Thyroid gland (tissue), 4 donors: ENCODE results near the gene ZNF839. TPM values are rescaled to one million over a fixed set of nuclear protein-coding genes. Genes with fewer than 3 reads are reported as not detected.

Source experiments
- DNase-seq, 2 donors: peaks; one replicate each; pipeline ENCODE4 v3.0.0-alpha.2; 2019
- H3K27ac ChIP-seq, 3 donors: fragments of 200-600 bp; sonication (generic); 1 replicate in 2 of 3; 2 replicates in 1 of 3; pipeline ENCODE4 v1.5.1; 2016 to 2019; ENCODE audit warnings: mild to moderate bottlenecking in 1 of 3, moderate library complexity in 1 of 3
- H3K27me3 ChIP-seq: fragments of 200-600 bp; sonication (generic); one replicate; pipeline ENCODE4 v1.5.1; 2019
- H3K36me3 ChIP-seq, 2 donors: fragments of 200-600 bp; sonication (generic); one replicate each; pipeline ENCODE4 v1.5.1; 2016 to 2019
- H3K4me1 ChIP-seq, 2 donors: fragments of 200-600 bp; sonication (generic); one replicate each; pipeline ENCODE4 v1.5.1; 2017 to 2019
- H3K4me3 ChIP-seq, 3 donors: fragments of 200-600 bp; sonication (generic); replicated peaks in 1 of 3; 1 replicate in 2 of 3; 2 replicates in 1 of 3; pipeline ENCODE4 v1.5.1; 2016; ENCODE audit warnings: mild to moderate bottlenecking in 1 of 3
- H3K9me3 ChIP-seq: fragments of 200-600 bp; sonication (generic); one replicate; pipeline ENCODE4 v1.5.1; 2017
- POLR2A ChIP-seq, 2 donors: fragments of 450-650 bp; IDR thresholded peaks; one replicate each; pipeline ENCODE4 v1.6.1; 2017; ENCODE audit warnings: antibody characterized with exemption in 2 of 2, mild to moderate bottlenecking in 2 of 2, moderate library complexity in 1 of 2
- WGBS, 2 donors: methylation state at CpG; one replicate each; pipeline ENCODE4 v1.1.5; 2017; 5-methylcytosine and 5-hydroxymethylcytosine counted together
- intact Hi-C: fragments of 100-400 bp; cut with DNase I; formaldehyde crosslinking; loops from one replicate; pipeline ENCODE4 v1.15.1; 2023
- total RNA-seq, 4 donors: library from RNA; depleted of rRNA; stranded (reverse); fragments of >200 nt; gene quantifications; one replicate each; pipeline ENCODE4 v1.2.3, GENCODE V29; 2016
- TF ChIP-seq, protein P1 (sequence below), 6 experiments: fragments of 200-600 bp in 3 of 6; fragments of 450-650 bp in 3 of 6; sonication (generic) in 3 of 6; IDR thresholded peaks; one replicate each; pipeline ENCODE4 v1.5.1; 2016 to 2019; ENCODE audit warnings: antibody characterized with exemption in 6 of 6, mild to moderate bottlenecking in 2 of 6, inconsistent platforms in 1 of 6, moderate library complexity in 1 of 6

The ZNF839 gene
- total RNA-seq, 4 donors from 2014 or later = 9.1 to 14.2 (median 12.9) TPM

DNA sequence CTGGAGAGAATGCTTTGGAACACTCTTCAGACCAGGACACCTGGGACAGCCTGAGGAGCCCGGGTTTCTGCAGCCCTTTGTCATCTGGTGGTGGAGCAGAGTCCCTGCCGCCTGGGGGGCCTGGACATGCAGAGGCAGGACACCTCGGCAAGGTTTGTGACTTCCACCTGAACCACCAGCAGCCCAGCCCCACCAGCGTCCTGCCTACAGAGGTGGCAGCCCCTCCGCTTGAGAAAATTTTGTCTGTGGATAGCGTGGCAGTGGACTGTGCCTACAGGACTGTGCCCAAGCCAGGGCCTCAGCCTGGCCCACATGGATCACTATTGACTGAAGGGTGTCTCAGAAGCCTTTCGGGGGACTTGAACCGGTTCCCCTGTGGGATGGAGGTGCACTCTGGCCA lies 22.0 kb downstream of the ZNF839 start:
- TF ChIP-seq POLR2A (IDR thresholded peaks at IDR 0.05) = no peak
- TF ChIP-seq, protein P1, sequence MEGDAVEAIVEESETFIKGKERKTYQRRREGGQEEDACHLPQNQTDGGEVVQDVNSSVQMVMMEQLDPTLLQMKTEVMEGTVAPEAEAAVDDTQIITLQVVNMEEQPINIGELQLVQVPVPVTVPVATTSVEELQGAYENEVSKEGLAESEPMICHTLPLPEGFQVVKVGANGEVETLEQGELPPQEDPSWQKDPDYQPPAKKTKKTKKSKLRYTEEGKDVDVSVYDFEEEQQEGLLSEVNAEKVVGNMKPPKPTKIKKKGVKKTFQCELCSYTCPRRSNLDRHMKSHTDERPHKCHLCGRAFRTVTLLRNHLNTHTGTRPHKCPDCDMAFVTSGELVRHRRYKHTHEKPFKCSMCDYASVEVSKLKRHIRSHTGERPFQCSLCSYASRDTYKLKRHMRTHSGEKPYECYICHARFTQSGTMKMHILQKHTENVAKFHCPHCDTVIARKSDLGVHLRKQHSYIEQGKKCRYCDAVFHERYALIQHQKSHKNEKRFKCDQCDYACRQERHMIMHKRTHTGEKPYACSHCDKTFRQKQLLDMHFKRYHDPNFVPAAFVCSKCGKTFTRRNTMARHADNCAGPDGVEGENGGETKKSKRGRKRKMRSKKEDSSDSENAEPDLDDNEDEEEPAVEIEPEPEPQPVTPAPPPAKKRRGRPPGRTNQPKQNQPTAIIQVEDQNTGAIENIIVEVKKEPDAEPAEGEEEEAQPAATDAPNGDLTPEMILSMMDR (IDR thresholded peaks at IDR 0.05) = no peak
- Histone ChIP-seq H3K36me3 (peaks cover 29 to 45% of the 10 kb centered on the region in 2 donors), H3K4me1 (no peaks in the 10 kb centered on the region), H3K27me3 (no peaks in the 10 kb centered on the region), H3K4me3 (no peak overlapping the region), H3K9me3 (no peaks in the 10 kb centered on the region), H3K27ac (no peak overlapping the region)
- DNase-seq = no peak
- 94 to 96% methylated on average over 4 to 8 of the region's 8 CpGs for WGBS, 2 donors
- intact Hi-C loops = no loop called here

DNA sequence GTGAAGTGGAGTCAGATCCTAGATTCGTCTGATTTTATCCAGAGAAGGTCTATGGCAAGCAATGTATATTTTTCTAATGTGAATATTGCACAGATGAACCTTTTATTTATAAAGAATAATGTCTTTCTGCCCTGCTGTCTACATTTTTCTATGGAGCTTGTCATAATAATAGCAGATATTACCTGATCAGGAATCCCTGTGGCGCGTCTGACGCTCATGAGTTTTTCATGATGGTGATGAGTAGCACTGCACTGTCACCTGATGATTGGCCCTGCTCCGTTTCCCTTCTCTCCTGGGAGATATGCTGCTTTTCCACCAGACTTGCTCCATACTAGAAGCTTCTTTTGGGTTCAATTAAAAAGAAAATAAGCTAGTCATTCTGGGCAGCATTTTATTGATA lies 22.7 kb downstream of the ZNF839 start:
- Histone ChIP-seq H3K4me1 (no peaks in the 10 kb centered on the region), H3K36me3 (peaks cover 29 to 52% of the 10 kb centered on the region in 2 donors), H3K4me3 (no peak overlapping the region), H3K27ac (no peak overlapping the region), H3K27me3 (no peaks in the 10 kb centered on the region), H3K9me3 (no peaks in the 10 kb centered on the region)
- WGBS, 2 donors = 92 to 93% methylated on average over 5 of the region's 5 CpGs
- intact Hi-C loops = no loop called here
- TF ChIP-seq POLR2A (IDR thresholded peaks at IDR 0.05) = no peak
- TF ChIP-seq, protein P1 (IDR thresholded peaks at IDR 0.05) = no peak
- no peak for DNase-seq

GRCh38 chr14:102344084-102344483 lies 24.5 kb downstream of the ZNF839 start:
- H3K27me3 ChIP-seq = no peaks in the 10 kb centered on the region
- TF ChIP-seq POLR2A (IDR thresholded peaks at IDR 0.05) = no peak
- TF ChIP-seq, protein P1 (IDR thresholded peaks at IDR 0.05) = no peak
- peaks cover 42 to 66% of the 10 kb centered on the region in 2 donors for H3K36me3 ChIP-seq
- intact Hi-C loops = no loop called here
- no peaks in the 10 kb centered on the region for H3K4me1 ChIP-seq
- no peaks in the 10 kb centered on the region for H3K9me3 ChIP-seq
- no peak overlapping the region for H3K4me3 ChIP-seq
- no peak for DNase-seq
- no peak overlapping the region for H3K27ac ChIP-seq
- 91 to 96% methylated on average over 6 to 7 of the region's 7 CpGs for WGBS, 2 donors

GRCh38 chr14:102344485-102344884 lies 24.9 kb downstream of the ZNF839 start:
- TF ChIP-seq, protein P1 (IDR thresholded peaks at IDR 0.05) = no peak
- no peak for TF ChIP-seq POLR2A (IDR thresholded peaks at IDR 0.05)
- 93 to 97% methylated on average over 5 of the region's 5 CpGs for WGBS, 2 donors
- Histone ChIP-seq H3K27ac (no peak overlapping the region), H3K4me1 (no peaks in the 10 kb centered on the region), H3K27me3 (no peaks in the 10 kb centered on the region), H3K9me3 (no peaks in the 10 kb centered on the region), H3K4me3 (no peak overlapping the region), H3K36me3 (peaks cover 38 to 63% of the 10 kb centered on the region in 2 donors)
- intact Hi-C loops = no loop called here
- no peak for DNase-seq

DNA sequence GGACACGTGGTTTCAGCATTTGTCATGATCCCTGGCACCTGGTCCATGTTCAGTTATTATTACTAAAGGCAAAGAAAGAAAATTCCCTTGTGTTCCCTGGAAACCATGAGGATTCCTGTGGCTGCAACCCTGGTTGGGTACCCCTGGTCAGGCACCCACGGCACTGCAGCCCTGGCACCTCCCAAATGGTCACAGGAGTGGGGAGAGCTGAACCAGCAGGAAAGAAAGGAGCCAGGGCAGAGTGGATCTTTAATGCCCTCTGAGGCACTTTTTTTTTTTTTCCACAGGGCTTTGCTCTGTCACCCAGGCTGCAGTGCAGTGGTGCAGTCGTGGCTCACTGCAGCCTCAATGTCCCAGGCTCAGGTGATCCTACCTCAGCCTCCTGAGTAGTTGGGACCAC lies 25.7 kb downstream of the ZNF839 start:
- Histone ChIP-seq H3K27ac (no peak overlapping the region), H3K4me1 (no peaks in the 10 kb centered on the region), H3K9me3 (no peaks in the 10 kb centered on the region), H3K4me3 (no peak overlapping the region), H3K36me3 (peaks cover 36 to 63% of the 10 kb centered on the region in 2 donors), H3K27me3 (no peaks in the 10 kb centered on the region)
- intact Hi-C loops = no loop called here
- DNase-seq = no peak
- WGBS, 2 donors = 79 to 89% methylated on average over 3 of the region's 3 CpGs
- TF ChIP-seq, protein P1 (IDR thresholded peaks at IDR 0.05) = no peak
- TF ChIP-seq POLR2A (IDR thresholded peaks at IDR 0.05) = no peak
